ENCODE measurements around the gene THSD7B.

GRCh38 chr2:136874258-136874657, 108.9 kb downstream of the THSD7B start:
- TF ChIP-seq CTCF (IDR thresholded peaks at IDR 0.05) (no peak), POLR2A (IDR thresholded peaks at IDR 0.05) (no peak), EP300 (IDR thresholded peaks at IDR 0.05) (no peak)
